ENCODE data around the gene TNRC6B.
"Not testable (repeated sequence)": the region's sequence is repeated elsewhere in the genome, so short reads cannot be mapped to it uniquely, and the experiment has no call there.

TNRC6B gene

GRCh38 chr22:40216041-40216756 is 38.5 kb downstream of the TNRC6B start:
- DNase-seq = peak; percentile 28

GRCh38 chr22:40218152-40218551 is 40.4 kb downstream of the TNRC6B start:
- DNase-seq = no peak

GRCh38 chr22:40218723-40219294 is 41.1 kb downstream of the TNRC6B start:
- DNase-seq = no peak

GRCh38 chr22:40220316-40221054 is 42.8 kb downstream of the TNRC6B start:
- DNase-seq = no peak

- no peak for DNase-seq
These were observed 43.3 kb downstream of the TNRC6B start for GRCh38 chr22:40221055-40221414.

- DNase-seq = not testable (repeated sequence)
These were observed 45.3 kb downstream of the TNRC6B start for GRCh38 chr22:40222979-40223378.

- DNase-seq = no peak
These were observed 47.0 kb downstream of the TNRC6B start for GRCh38 chr22:40224702-40225101.

- DNase-seq = no peak
These were observed 48.9 kb downstream of the TNRC6B start for GRCh38 chr22:40226620-40227019.

GRCh38 chr22:40231618-40232313 is 54.0 kb downstream of the TNRC6B start:
- DNase-seq = no peak

- no peak for DNase-seq
These were observed 54.9 kb downstream of the TNRC6B start for GRCh38 chr22:40232624-40233023.

GRCh38 chr22:40233886-40234285 is 56.2 kb downstream of the TNRC6B start:
- no peak for DNase-seq

GRCh38 chr22:40234658-40235057 is 56.9 kb downstream of the TNRC6B start:
- DNase-seq = no peak

- DNase-seq = no peak
These were observed 57.6 kb downstream of the TNRC6B start for GRCh38 chr22:40235308-40235707.

GRCh38 chr22:40236131-40236665 is 58.5 kb downstream of the TNRC6B start:
- DNase-seq = no peak

- no peak for DNase-seq
These were observed 59.5 kb downstream of the TNRC6B start for GRCh38 chr22:40237241-40237640.

GRCh38 chr22:40237788-40238424 is 60.2 kb downstream of the TNRC6B start:
- DNase-seq = no peak

- DNase-seq = peak; percentile 65
These were observed 61.0 kb downstream of the TNRC6B start for GRCh38 chr22:40238425-40239344.

GRCh38 chr22:40239345-40239683 is 61.6 kb downstream of the TNRC6B start:
- DNase-seq = no peak

GRCh38 chr22:40240160-40240559 is 62.4 kb downstream of the TNRC6B start:
- DNase-seq = no peak

- peak; percentile 43 for DNase-seq
These were observed 63.0 kb downstream of the TNRC6B start for GRCh38 chr22:40240686-40241085.

- DNase-seq = peak; percentile 59
These were observed 63.6 kb downstream of the TNRC6B start for GRCh38 chr22:40241200-40241763.

All from activated CD4-positive, alpha-beta T cell treated with anti-CD3 and anti-CD28 coated beads, Interleukin-2, amount 50 U/mL, for 16 hours (primary cell).